GM12892 (cell line): ENCODE data around the gene UBA6.

Source experiments
- DNase-seq: peaks from one replicate; pipeline ENCODE4 v3.0.0; 2011; ENCODE audit not compliant: insufficient read length
- FAIRE-seq: peaks from 2 replicates; lab custom pipeline; 2011; peaks lifted over from hg19 to GRCh38; lab: Jason Lieb, UNC
- POLR2A ChIP-seq: IDR thresholded peaks from 2 replicates; pipeline ENCODE4 v1.6.1; 2011; ENCODE audit warnings: low read depth, low read length, control low read depth
- POLR2AphosphoS5 ChIP-seq: IDR thresholded peaks from 2 replicates; pipeline ENCODE4 v1.6.1; 2011; ENCODE audit warnings: low read depth, low read length, control low read depth
- TAF1 ChIP-seq: IDR thresholded peaks from 2 replicates; pipeline ENCODE4 v1.6.1; 2011; ENCODE audit warnings: low read depth, mild to moderate bottlenecking, control low read depth, low read length, borderline replicate concordance

UBA6 gene

GRCh38 chr4:67723949-67724348, 23.0 kb upstream of the UBA6 start:
- TF ChIP-seq POLR2A (no peak), TAF1 (no peak), POLR2AphosphoS5 (no peak)
- no peak for DNase-seq
- FAIRE-seq, result no peak

GRCh38 chr4:67723341-67723740, 22.4 kb upstream of the UBA6 start:
- FAIRE-seq (no peak), DNase-seq (no peak)
- TF ChIP-seq TAF1 (no peak), POLR2A (no peak), POLR2AphosphoS5 (no peak)

GRCh38 chr4:67721770-67722597, 21.0 kb upstream of the UBA6 start:
- DNase-seq, result no peak
- TF ChIP-seq TAF1, result no peak
- TF ChIP-seq POLR2AphosphoS5, result no peak
- no peak for TF ChIP-seq POLR2A
- FAIRE-seq, result no peak

- TF ChIP-seq TAF1, result no peak
- TF ChIP-seq POLR2AphosphoS5, result no peak
- TF ChIP-seq POLR2A, result no peak
- FAIRE-seq, result no peak
- no peak for DNase-seq
Measured at GRCh38 chr4:67721315-67721769, 20.4 kb upstream of the UBA6 start.

GRCh38 chr4:67719953-67720617, 19.1 kb upstream of the UBA6 start:
- DNase-seq, result no peak
- no peak for FAIRE-seq
- TF ChIP-seq POLR2A (no peak), POLR2AphosphoS5 (no peak), TAF1 (no peak)

GRCh38 chr4:67718848-67719247, 17.9 kb upstream of the UBA6 start:
- FAIRE-seq (no peak), DNase-seq (no peak)
- TF ChIP-seq TAF1 (no peak), POLR2A (no peak), POLR2AphosphoS5 (no peak)

GRCh38 chr4:67717586-67717985, 16.6 kb upstream of the UBA6 start:
- no peak for DNase-seq
- FAIRE-seq, result no peak
- TF ChIP-seq TAF1 (no peak), POLR2AphosphoS5 (no peak), POLR2A (no peak)

- FAIRE-seq (no peak), DNase-seq (no peak)
- no peak for TF ChIP-seq POLR2AphosphoS5
- no peak for TF ChIP-seq TAF1
- TF ChIP-seq POLR2A, result no peak
Measured at GRCh38 chr4:67714955-67715354, 14.0 kb upstream of the UBA6 start.

GRCh38 chr4:67714248-67714583, 13.3 kb upstream of the UBA6 start:
- no peak for TF ChIP-seq TAF1
- TF ChIP-seq POLR2AphosphoS5, result no peak
- no peak for TF ChIP-seq POLR2A
- DNase-seq (no peak), FAIRE-seq (no peak)

- TF ChIP-seq TAF1, result no peak
- TF ChIP-seq POLR2AphosphoS5, result no peak
- no peak for TF ChIP-seq POLR2A
- FAIRE-seq (no peak), DNase-seq (no peak)
Measured at GRCh38 chr4:67713529-67714247, 12.7 kb upstream of the UBA6 start.
